ENCODE results near the gene WWOX. TPM values are rescaled to one million over a fixed set of nuclear protein-coding genes. Genes with fewer than 3 reads are reported as not detected.

WWOX gene
- total and polyA plus RNA-seq, 2 donors (not counting 3 experiments of a cell fraction or from before 2014, with no cell fraction given) = 6.2 to 12.5 TPM

DNA sequence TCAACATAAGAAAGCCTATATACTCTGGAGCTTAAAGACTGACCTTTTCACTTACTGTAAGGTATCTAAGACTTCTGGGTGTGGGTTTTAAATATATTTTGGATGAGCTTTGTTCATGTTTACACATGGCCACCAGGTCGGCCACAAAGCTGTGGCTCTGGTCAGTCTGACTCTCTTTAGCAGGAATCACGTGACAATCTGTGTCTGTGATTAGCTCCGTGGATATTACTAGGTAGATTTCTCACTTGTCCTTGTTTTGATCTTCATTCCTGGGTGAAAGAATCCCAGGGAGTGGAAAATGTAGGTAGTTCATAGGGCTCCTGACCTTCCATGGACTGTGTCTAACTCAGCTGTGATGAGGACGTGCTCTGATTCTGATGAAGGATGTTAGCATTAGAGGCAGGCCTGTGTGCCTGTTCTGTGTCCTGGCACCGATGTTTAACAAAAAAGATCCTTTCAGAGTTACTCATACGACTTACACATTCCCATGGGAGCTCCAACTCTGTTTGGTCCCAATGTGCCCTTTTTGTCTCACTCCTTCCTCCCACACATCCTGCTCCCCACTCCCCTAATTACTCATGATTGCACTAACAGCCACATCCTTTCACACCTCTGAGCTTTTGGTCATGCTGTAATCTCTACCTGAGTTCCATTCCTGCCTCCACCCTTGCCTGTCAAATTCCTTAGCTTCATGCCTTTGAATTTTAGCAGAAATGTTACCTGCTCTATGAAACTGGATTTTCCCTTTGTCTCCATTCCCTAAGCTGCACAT lies 1076.0 kb downstream of the WWOX start:
- FAIRE-seq = no peak
- Histone ChIP-seq H4K20me1 (replicated peaks; ENCODE audit: control insufficient read depth, extremely low read depth, insufficient read depth, low read length) (no peaks in the 10 kb centered on the region), H3K9me1 (replicated peaks; ENCODE audit: control insufficient read depth, extremely low read depth, insufficient read depth, low read length) (no peaks in the 10 kb centered on the region), H2AFZ (ENCODE audit: low read depth, low read length) (no peak overlapping the region), H3K27ac (ENCODE audit: insufficient read depth, low read depth, low read length) (no peak overlapping the region), H3K36me3 (ENCODE audit: control insufficient read depth in 2 of 2, extremely low read depth in 1 of 2, insufficient read depth in 2 of 2, low read length in 2 of 2) (no peaks in the 10 kb centered on the region), H3K4me1 (ENCODE audit: control insufficient read depth, extremely low read depth, insufficient read depth, low read length) (no peaks in the 10 kb centered on the region), H3K79me2 (ENCODE audit: control insufficient read depth, insufficient read depth, low read length) (no peaks in the 10 kb centered on the region), H3K27me3 (ENCODE audit: control insufficient read depth in 2 of 2, insufficient read depth in 2 of 2, low read length in 2 of 2) (no peaks in the 10 kb centered on the region), H3K4me3 (replicated peaks in 1 of 3; ENCODE audit: insufficient read depth in 1 of 3, low read depth in 1 of 3, low read length in 3 of 3) (no peak overlapping the region), H3K4me2 (ENCODE audit: insufficient read depth, low read length) (no peak overlapping the region), H3K9ac (replicated peaks; ENCODE audit: extremely low read depth, insufficient read depth, low read length) (no peak overlapping the region), H3K9me3 (replicated peaks; ENCODE audit: control insufficient read depth, insufficient read depth, low read length) (peaks cover 9% of the 10 kb centered on the region)
- intact Hi-C loops (cut with micrococcal nuclease) (no loop called here), dilution Hi-C loops (cut with MboI; ENCODE audit: extremely low pct_ligation_motif_present, low sequenced_read_pairs) (no loop called here)
- ChIA-PET POLR2A (no interaction called here), CTCF (no interaction called here)
- TF ChIP-seq EZH2 (IDR thresholded peaks at IDR 0.05; ENCODE audit: borderline replicate concordance, low read depth, low read length, severe bottlenecking) = no peak
- TF ChIP-seq FOS (IDR thresholded peaks at IDR 0.05; ENCODE audit: borderline replicate concordance, insufficient read depth, low read length) = no peak
- no peak for TF ChIP-seq POLR2AphosphoS5 (IDR thresholded peaks at IDR 0.05; ENCODE audit: insufficient read depth, low read depth, low read length)
- TF ChIP-seq POLR2A (IDR thresholded peaks at IDR 0.05; ENCODE audit: low read depth, low read length) = no peak
- TF ChIP-seq MYC (IDR thresholded peaks at IDR 0.05; ENCODE audit: low read depth, low read length) = no peak
- TF ChIP-seq, protein P1, sequence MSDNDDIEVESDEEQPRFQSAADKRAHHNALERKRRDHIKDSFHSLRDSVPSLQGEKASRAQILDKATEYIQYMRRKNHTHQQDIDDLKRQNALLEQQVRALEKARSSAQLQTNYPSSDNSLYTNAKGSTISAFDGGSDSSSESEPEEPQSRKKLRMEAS (IDR thresholded peaks at IDR 0.05; ENCODE audit: insufficient read depth, insufficient read length) = no peak
- TF ChIP-seq GATA2 (IDR thresholded peaks at IDR 0.05; ENCODE audit: insufficient read depth, insufficient read length, low read depth, low read length) = no peak
- DNase-seq (ENCODE audit: low read depth, low spot score) = no peak
- no TSS peak for BruUV-seq (replicated peaks)

DNA sequence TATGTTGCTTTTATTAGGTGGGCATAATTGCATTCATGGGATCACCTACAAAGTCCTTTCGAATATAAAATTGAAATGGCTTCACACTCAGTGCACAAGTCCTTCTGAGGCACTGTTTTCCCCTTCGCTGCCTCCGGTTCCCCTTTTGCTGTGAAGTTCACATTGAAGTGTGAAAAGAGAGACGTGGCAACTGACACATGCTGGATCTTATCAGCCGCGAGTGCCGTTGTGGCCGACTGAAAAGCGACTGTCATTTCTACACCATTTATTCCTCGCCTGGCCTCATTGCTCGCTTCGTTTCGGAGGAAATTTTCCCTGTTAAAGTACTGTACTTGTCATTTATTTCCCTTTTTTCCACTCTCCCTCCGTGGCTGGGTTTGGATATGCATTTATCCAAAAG lies 1077.6 kb downstream of the WWOX start:
- no peak for FAIRE-seq
- ChIA-PET CTCF (no interaction called here), POLR2A (no interaction called here)
- H3K4me1 ChIP-seq (ENCODE audit: control insufficient read depth, extremely low read depth, insufficient read depth, low read length) = no peaks in the 10 kb centered on the region
- no peaks in the 10 kb centered on the region for H3K9me1 ChIP-seq (replicated peaks; ENCODE audit: control insufficient read depth, extremely low read depth, insufficient read depth, low read length)
- intact Hi-C loops (cut with micrococcal nuclease) (no loop called here), dilution Hi-C loops (cut with MboI; ENCODE audit: extremely low pct_ligation_motif_present, low sequenced_read_pairs) (no loop called here)
- no peaks in the 10 kb centered on the region for H4K20me1 ChIP-seq (replicated peaks; ENCODE audit: control insufficient read depth, extremely low read depth, insufficient read depth, low read length)
- H3K9me3 ChIP-seq (replicated peaks; ENCODE audit: control insufficient read depth, insufficient read depth, low read length) = peaks cover 7% of the 10 kb centered on the region
- H3K9ac ChIP-seq (replicated peaks; ENCODE audit: extremely low read depth, insufficient read depth, low read length) = no peak overlapping the region
- H3K4me3 ChIP-seq (replicated peaks in 1 of 3; ENCODE audit: insufficient read depth in 1 of 3, low read depth in 1 of 3, low read length in 3 of 3) = no peak overlapping the region
- BruUV-seq (replicated peaks) = no TSS peak
- no peaks in the 10 kb centered on the region for H3K36me3 ChIP-seq (ENCODE audit: control insufficient read depth in 2 of 2, extremely low read depth in 1 of 2, insufficient read depth in 2 of 2, low read length in 2 of 2)
- no peaks in the 10 kb centered on the region for H3K79me2 ChIP-seq (ENCODE audit: control insufficient read depth, insufficient read depth, low read length)
- H3K27ac ChIP-seq (ENCODE audit: insufficient read depth, low read depth, low read length) = no peak overlapping the region
- no peaks in the 10 kb centered on the region for H3K27me3 ChIP-seq (ENCODE audit: control insufficient read depth in 2 of 2, insufficient read depth in 2 of 2, low read length in 2 of 2)
- TF ChIP-seq MYC (IDR thresholded peaks at IDR 0.05; ENCODE audit: low read depth, low read length) = no peak
- TF ChIP-seq EZH2 (IDR thresholded peaks at IDR 0.05; ENCODE audit: borderline replicate concordance, low read depth, low read length, severe bottlenecking) = no peak
- no peak for TF ChIP-seq POLR2A (IDR thresholded peaks at IDR 0.05; ENCODE audit: low read depth, low read length)
- no peak for TF ChIP-seq POLR2AphosphoS5 (IDR thresholded peaks at IDR 0.05; ENCODE audit: insufficient read depth, low read depth, low read length)
- TF ChIP-seq GATA2 (IDR thresholded peaks at IDR 0.05; ENCODE audit: insufficient read depth, insufficient read length, low read depth, low read length) = no peak
- no peak for TF ChIP-seq FOS (IDR thresholded peaks at IDR 0.05; ENCODE audit: borderline replicate concordance, insufficient read depth, low read length)
- TF ChIP-seq JUN (IDR thresholded peaks at IDR 0.05; ENCODE audit: borderline replicate concordance, insufficient read depth, insufficient read length, low read depth) = no peak
- TF ChIP-seq, protein P1 (IDR thresholded peaks at IDR 0.05; ENCODE audit: insufficient read depth, insufficient read length) = no peak
- TF ChIP-seq, protein P2, sequence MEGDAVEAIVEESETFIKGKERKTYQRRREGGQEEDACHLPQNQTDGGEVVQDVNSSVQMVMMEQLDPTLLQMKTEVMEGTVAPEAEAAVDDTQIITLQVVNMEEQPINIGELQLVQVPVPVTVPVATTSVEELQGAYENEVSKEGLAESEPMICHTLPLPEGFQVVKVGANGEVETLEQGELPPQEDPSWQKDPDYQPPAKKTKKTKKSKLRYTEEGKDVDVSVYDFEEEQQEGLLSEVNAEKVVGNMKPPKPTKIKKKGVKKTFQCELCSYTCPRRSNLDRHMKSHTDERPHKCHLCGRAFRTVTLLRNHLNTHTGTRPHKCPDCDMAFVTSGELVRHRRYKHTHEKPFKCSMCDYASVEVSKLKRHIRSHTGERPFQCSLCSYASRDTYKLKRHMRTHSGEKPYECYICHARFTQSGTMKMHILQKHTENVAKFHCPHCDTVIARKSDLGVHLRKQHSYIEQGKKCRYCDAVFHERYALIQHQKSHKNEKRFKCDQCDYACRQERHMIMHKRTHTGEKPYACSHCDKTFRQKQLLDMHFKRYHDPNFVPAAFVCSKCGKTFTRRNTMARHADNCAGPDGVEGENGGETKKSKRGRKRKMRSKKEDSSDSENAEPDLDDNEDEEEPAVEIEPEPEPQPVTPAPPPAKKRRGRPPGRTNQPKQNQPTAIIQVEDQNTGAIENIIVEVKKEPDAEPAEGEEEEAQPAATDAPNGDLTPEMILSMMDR (IDR thresholded peaks at IDR 0.05; ENCODE audit: extremely low read depth in 1 of 2, insufficient read depth in 1 of 2, low read depth in 1 of 2, low read length in 2 of 2) = no peak
- H2AFZ ChIP-seq (ENCODE audit: low read depth, low read length) = no peak overlapping the region
- no peak overlapping the region for H3K4me2 ChIP-seq (ENCODE audit: insufficient read depth, low read length)
- no peak for DNase-seq (ENCODE audit: low read depth, low spot score)
